ENCODE data around the gene CCDC102B. TPM values are rescaled to one million over a fixed set of nuclear protein-coding genes. Genes with fewer than 3 reads are reported as not detected.

The CCDC102B gene
- polyA plus RNA-seq, 1 donor from 2014 or later: 8.7 TPM

- TF ChIP-seq MXI1 (conservative IDR thresholded peaks at IDR 0.05; ENCODE audit: poor library complexity, severe bottlenecking): no peak
- no peak for TF ChIP-seq SMC3 (conservative IDR thresholded peaks at IDR 0.05; ENCODE audit: poor library complexity)
- TF ChIP-seq EZH2 (IDR thresholded peaks at IDR 0.05; ENCODE audit: borderline replicate concordance, insufficient read depth, low read length, poor library complexity, severe bottlenecking): no peak
- TF ChIP-seq TAF1 (IDR thresholded peaks at IDR 0.05; ENCODE audit: low read depth): no peak
- Histone ChIP-seq H2AFZ (ENCODE audit: low read depth, low read length) (no peak overlapping the region), H3K9ac (ENCODE audit: low read length) (no peak overlapping the region)
Measured at GRCh38 chr18:69021211-69021805, 223.4 kb downstream of the CCDC102B start.

GRCh38 chr18:69022426-69022825 is 224.5 kb downstream of the CCDC102B start:
- H3K9ac ChIP-seq (ENCODE audit: low read length): no peak overlapping the region
- no peak for TF ChIP-seq RAD21 (conservative IDR thresholded peaks at IDR 0.05)
- no peak for TF ChIP-seq POLR2AphosphoS5 (IDR thresholded peaks at IDR 0.05)
- no peak for TF ChIP-seq TAF1 (IDR thresholded peaks at IDR 0.05; ENCODE audit: low read depth)
- TF ChIP-seq EP300 (conservative IDR thresholded peaks at IDR 0.05; ENCODE audit: poor library complexity, severe bottlenecking): no peak
- TF ChIP-seq SMC3 (conservative IDR thresholded peaks at IDR 0.05; ENCODE audit: poor library complexity): no peak
- TF ChIP-seq EZH2 (IDR thresholded peaks at IDR 0.05; ENCODE audit: borderline replicate concordance, insufficient read depth, low read length, poor library complexity, severe bottlenecking): no peak
- TF ChIP-seq MXI1 (conservative IDR thresholded peaks at IDR 0.05; ENCODE audit: poor library complexity, severe bottlenecking): no peak
- TF ChIP-seq CTCF (IDR thresholded peaks at IDR 0.05; ENCODE audit: poor library complexity, severe bottlenecking): no peak
- TF ChIP-seq, protein P1, sequence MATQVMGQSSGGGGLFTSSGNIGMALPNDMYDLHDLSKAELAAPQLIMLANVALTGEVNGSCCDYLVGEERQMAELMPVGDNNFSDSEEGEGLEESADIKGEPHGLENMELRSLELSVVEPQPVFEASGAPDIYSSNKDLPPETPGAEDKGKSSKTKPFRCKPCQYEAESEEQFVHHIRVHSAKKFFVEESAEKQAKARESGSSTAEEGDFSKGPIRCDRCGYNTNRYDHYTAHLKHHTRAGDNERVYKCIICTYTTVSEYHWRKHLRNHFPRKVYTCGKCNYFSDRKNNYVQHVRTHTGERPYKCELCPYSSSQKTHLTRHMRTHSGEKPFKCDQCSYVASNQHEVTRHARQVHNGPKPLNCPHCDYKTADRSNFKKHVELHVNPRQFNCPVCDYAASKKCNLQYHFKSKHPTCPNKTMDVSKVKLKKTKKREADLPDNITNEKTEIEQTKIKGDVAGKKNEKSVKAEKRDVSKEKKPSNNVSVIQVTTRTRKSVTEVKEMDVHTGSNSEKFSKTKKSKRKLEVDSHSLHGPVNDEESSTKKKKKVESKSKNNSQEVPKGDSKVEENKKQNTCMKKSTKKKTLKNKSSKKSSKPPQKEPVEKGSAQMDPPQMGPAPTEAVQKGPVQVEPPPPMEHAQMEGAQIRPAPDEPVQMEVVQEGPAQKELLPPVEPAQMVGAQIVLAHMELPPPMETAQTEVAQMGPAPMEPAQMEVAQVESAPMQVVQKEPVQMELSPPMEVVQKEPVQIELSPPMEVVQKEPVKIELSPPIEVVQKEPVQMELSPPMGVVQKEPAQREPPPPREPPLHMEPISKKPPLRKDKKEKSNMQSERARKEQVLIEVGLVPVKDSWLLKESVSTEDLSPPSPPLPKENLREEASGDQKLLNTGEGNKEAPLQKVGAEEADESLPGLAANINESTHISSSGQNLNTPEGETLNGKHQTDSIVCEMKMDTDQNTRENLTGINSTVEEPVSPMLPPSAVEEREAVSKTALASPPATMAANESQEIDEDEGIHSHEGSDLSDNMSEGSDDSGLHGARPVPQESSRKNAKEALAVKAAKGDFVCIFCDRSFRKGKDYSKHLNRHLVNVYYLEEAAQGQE (IDR thresholded peaks at IDR 0.05; ENCODE audit: borderline replicate concordance): no peak
- no peaks in the 10 kb centered on the region for H3K9me3 ChIP-seq (ENCODE audit: low read length)
- H3K9me2 ChIP-seq (ENCODE audit: insufficient read depth, low read length): no peaks in the 10 kb centered on the region
- no peak overlapping the region for H3K4me3 ChIP-seq (ENCODE audit: low read length)
- H3K36me3 ChIP-seq (ENCODE audit: insufficient read depth, low read length): no peaks in the 10 kb centered on the region
- H3K79me2 ChIP-seq (replicated peaks; ENCODE audit: insufficient read depth, low read length): no peaks in the 10 kb centered on the region
- no peaks in the 10 kb centered on the region for H3F3A ChIP-seq (ENCODE audit: insufficient read depth, low read length, poor library complexity, severe bottlenecking)
- no peak overlapping the region for H3K27ac ChIP-seq (ENCODE audit: low read length)
- H4K20me1 ChIP-seq (ENCODE audit: insufficient read depth): no peaks in the 10 kb centered on the region
- H3K4me2 ChIP-seq (ENCODE audit: low read length): no peak overlapping the region
- no peak overlapping the region for H2AFZ ChIP-seq (ENCODE audit: low read depth, low read length)
- H3K27me3 ChIP-seq (ENCODE audit: insufficient read depth, low read depth, low read length): no peaks in the 10 kb centered on the region

More at GRCh38 chr18:69021211-69021805, 223.4 kb downstream of the CCDC102B start:
- Histone ChIP-seq H3K4me2 (ENCODE audit: low read length) (no peak overlapping the region), H3K36me3 (ENCODE audit: insufficient read depth, low read length) (no peaks in the 10 kb centered on the region), H3K27me3 (ENCODE audit: insufficient read depth, low read depth, low read length) (no peaks in the 10 kb centered on the region), H3K27ac (ENCODE audit: low read length) (no peak overlapping the region), H3K4me3 (ENCODE audit: low read length) (no peak overlapping the region), H3F3A (ENCODE audit: insufficient read depth, low read length, poor library complexity, severe bottlenecking) (no peaks in the 10 kb centered on the region), H3K79me2 (replicated peaks; ENCODE audit: insufficient read depth, low read length) (no peaks in the 10 kb centered on the region), H4K20me1 (ENCODE audit: insufficient read depth) (no peaks in the 10 kb centered on the region), H3K9me3 (ENCODE audit: low read length) (no peaks in the 10 kb centered on the region), H3K9me2 (ENCODE audit: insufficient read depth, low read length) (no peaks in the 10 kb centered on the region)

Measured in neural cell (in vitro differentiated cells).